Uterus (tissue), 4 donors: ENCODE results near the gene MAP1S. TPM values are rescaled to one million over a fixed set of nuclear protein-coding genes. Genes with fewer than 3 reads are reported as not detected.

Experiments used
- DNase-seq, 2 donors: peaks; one replicate each; pipeline ENCODE4 v3.0.0-alpha.2; 2019 to 2020
- H3K27ac ChIP-seq, 2 donors: fragments of 200-600 bp; sonication (generic); 1 replicate in 1 of 2; 2 replicates in 1 of 2; pipeline ENCODE4 v1.5.1; 2016 to 2018
- H3K27me3 ChIP-seq, 2 donors: fragments of 200-600 bp; sonication (generic); one replicate each; pipeline ENCODE4 v1.5.1; 2018 to 2019; ENCODE audit warnings: control low read depth in 1 of 2
- H3K36me3 ChIP-seq, 2 donors: fragments of 200-600 bp; sonication (generic); one replicate each; pipeline ENCODE4 v1.5.1; 2019; ENCODE audit warnings: control low read depth in 1 of 2
- H3K4me1 ChIP-seq, 2 donors: fragments of 200-600 bp; sonication (generic); one replicate each; pipeline ENCODE4 v1.5.1; 2018 to 2019; ENCODE audit warnings: control low read depth in 1 of 2
- H3K4me3 ChIP-seq, 2 donors: fragments of 200-600 bp; sonication (generic); 1 replicate in 1 of 2; 2 replicates in 1 of 2; pipeline ENCODE4 v1.5.1; 2018 to 2019; ENCODE audit warnings: mild to moderate bottlenecking in 1 of 2
- H3K9me3 ChIP-seq, 2 donors: fragments of 200-600 bp; sonication (generic); one replicate each; pipeline ENCODE4 v1.5.1; 2019; ENCODE audit warnings: control low read depth in 1 of 2
- POLR2A ChIP-seq, 2 donors: fragments of 450-650 bp; IDR thresholded peaks; one replicate each; pipeline ENCODE4 v1.6.1; 2016; ENCODE audit warnings: antibody characterized with exemption in 2 of 2, mild to moderate bottlenecking in 1 of 2, moderate library complexity in 1 of 2
- intact Hi-C: fragments of 100-400 bp; cut with DNase I; formaldehyde crosslinking; loops from one replicate; pipeline ENCODE4 v1.15.1; 2023; ENCODE audit warnings: low total_unique reads
- total RNA-seq, 4 donors: library from RNA; depleted of rRNA in 3 of 4; stranded (reverse); fragments of >200 nt in 3 of 4; gene quantifications; one replicate each; pipeline versions ENCODE4 v1.1.0 to v1.2.4, GENCODE V29; 2014 to 2023
- TF ChIP-seq, protein P1 (sequence below), 4 experiments: fragments of 200-600 bp in 2 of 4; fragments of 450-650 bp in 2 of 4; sonication (generic) in 2 of 4; IDR thresholded peaks; one replicate each; pipeline ENCODE4 v1.5.1; 2016 to 2019; ENCODE audit warnings: antibody characterized with exemption in 4 of 4, mild to moderate bottlenecking in 2 of 4, moderate library complexity in 1 of 4
- donor health status: DM: yes; HTN: yes; CAD: no.

Gene MAP1S
- total RNA-seq, 4 donors from 2014 or later, result 6.2 to 78.7 (median 50.3) TPM

DNA sequence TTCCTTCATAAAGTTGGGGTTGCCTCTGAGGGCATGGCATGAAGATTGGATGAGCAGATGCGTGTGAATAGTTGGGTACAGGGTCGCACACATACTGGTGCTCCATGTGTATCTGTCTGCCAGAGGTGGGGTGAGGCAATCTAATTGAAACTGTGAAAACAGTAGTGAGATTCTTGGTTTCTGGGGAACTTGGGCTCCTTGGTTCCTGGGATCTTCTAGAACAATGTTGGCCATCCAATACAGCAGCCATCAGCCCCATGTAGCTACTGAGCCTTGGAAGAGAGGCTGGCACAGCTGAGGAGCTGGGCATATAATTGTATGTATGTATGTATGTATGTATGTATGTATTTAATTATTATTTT is 32.6 kb downstream of the MAP1S start:
- Histone ChIP-seq H3K27me3 (no peaks in the 10 kb centered on the region), H3K4me3 (no peak overlapping the region), H3K27ac (no peak overlapping the region), H3K9me3 (no peaks in the 10 kb centered on the region), H3K4me1 (peaks cover 0 to 5% of the 10 kb centered on the region in 2 donors), H3K36me3 (no peaks in the 10 kb centered on the region)
- intact Hi-C loops, result no loop called here
- TF ChIP-seq, protein P1, sequence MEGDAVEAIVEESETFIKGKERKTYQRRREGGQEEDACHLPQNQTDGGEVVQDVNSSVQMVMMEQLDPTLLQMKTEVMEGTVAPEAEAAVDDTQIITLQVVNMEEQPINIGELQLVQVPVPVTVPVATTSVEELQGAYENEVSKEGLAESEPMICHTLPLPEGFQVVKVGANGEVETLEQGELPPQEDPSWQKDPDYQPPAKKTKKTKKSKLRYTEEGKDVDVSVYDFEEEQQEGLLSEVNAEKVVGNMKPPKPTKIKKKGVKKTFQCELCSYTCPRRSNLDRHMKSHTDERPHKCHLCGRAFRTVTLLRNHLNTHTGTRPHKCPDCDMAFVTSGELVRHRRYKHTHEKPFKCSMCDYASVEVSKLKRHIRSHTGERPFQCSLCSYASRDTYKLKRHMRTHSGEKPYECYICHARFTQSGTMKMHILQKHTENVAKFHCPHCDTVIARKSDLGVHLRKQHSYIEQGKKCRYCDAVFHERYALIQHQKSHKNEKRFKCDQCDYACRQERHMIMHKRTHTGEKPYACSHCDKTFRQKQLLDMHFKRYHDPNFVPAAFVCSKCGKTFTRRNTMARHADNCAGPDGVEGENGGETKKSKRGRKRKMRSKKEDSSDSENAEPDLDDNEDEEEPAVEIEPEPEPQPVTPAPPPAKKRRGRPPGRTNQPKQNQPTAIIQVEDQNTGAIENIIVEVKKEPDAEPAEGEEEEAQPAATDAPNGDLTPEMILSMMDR (IDR thresholded peaks at IDR 0.05), result no peak
- no peak for TF ChIP-seq POLR2A (IDR thresholded peaks at IDR 0.05)
- DNase-seq, result no peak

DNA sequence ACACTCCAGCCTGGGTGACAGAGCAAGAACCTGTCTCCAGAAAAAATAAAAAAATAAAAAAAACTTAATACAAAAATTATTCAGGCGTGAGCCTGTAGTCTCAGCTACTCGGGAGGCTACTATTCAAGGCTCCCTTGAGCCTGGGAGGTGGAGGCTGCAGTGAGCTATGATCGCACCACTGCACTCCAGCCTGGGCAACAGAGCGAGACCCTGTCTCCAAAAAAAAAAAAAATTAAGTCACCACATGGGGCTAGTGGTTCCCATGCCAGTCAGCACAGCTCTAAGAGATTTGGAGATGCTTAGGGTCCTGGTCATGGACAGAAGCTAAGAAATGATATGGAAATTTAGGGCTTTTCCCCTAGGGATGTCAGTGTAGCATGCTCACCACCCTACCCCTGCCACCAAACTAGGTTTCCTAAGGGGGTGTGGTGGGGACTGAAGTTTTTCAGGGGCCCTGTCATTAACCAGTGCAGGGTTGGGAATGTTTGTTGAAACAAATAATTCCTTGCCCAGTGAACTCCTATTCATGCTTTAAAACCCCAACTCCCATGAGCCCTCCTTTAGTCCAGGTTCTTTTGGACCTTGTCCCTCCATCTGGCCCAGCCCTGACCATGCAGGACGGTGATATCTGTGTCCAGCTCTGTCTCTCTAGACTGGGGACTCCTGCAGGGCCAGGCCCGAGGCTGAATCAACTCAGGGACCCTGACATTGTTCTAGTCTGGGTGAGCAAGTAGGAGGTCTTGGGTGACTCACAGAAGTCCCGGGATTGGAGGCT is 33.8 kb downstream of the MAP1S start:
- no peaks in the 10 kb centered on the region for H3K4me1 ChIP-seq
- no peak overlapping the region for H3K4me3 ChIP-seq
- no peak overlapping the region for H3K27ac ChIP-seq
- no peaks in the 10 kb centered on the region for H3K36me3 ChIP-seq
- intact Hi-C loops, result no loop called here
- no peaks in the 10 kb centered on the region for H3K9me3 ChIP-seq
- DNase-seq, result no peak
- no peaks in the 10 kb centered on the region for H3K27me3 ChIP-seq
- TF ChIP-seq, protein P1 (IDR thresholded peaks at IDR 0.05), result no peak
- no peak for TF ChIP-seq POLR2A (IDR thresholded peaks at IDR 0.05)

DNA sequence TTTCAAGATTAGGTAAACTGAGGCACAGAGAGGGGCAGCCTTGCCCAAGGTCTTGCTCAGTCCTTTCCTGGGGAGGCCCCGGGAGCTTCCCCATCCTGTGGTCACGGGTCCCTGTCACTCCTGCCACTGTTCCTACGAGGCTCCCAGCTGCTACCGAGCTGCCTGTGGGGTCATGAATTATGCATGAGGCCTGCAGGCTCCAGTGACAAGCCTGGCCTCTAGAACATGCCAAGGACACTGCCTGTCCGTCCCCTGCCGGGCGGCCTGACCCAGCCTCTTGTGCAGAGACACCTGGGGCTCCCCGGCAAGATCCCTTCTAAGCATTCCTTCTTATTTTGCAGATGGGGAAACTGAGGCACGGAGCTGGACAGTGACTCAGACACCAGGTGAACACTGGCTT is 34.7 kb downstream of the MAP1S start:
- no peak overlapping the region for H3K27ac ChIP-seq
- no peaks in the 10 kb centered on the region for H3K27me3 ChIP-seq
- TF ChIP-seq, protein P1 (IDR thresholded peaks at IDR 0.05), result no peak
- no peak for TF ChIP-seq POLR2A (IDR thresholded peaks at IDR 0.05)
- H3K4me1 ChIP-seq, result no peaks in the 10 kb centered on the region
- H3K36me3 ChIP-seq, result no peaks in the 10 kb centered on the region
- no peaks in the 10 kb centered on the region for H3K9me3 ChIP-seq
- no peak for DNase-seq
- H3K4me3 ChIP-seq, result no peak overlapping the region
- intact Hi-C loops, result no loop called here

DNA sequence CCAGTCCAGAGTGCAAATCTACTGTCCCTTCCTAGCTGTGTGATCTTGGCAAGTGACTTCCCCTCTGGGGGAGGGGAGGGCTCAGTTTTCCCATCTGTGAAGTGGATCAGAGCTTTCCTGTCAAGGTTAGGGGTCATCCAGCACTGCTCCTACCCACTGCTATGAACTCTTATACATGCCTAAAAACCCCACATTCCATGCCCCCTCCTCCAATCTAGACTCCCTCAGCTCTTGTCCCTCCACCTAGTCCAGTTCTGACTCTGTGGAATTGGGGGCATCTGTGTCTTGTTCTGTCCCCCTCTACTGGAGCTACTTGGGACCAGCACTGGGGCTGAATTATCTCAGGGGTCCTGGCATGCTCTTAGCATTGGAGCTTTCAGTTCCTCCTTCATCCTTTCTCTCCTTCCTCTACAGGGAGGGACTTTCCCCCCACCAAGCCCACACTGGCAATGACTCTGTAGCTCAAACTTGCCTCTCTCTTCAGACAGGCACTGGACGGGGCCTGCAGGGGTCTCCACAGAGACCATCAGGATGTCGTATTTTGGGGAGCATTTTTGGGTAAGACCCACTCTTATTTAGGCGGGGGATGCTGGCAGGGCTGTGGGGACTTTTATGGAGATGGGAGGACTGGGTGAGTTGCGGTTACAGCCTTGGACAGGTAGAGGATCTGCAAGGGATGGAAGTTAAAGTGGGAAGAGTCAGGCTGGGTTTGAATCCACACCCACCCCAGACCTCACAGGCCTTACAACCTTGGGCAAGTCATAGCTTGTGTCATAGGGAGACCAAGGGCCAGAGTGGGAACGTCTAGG is 35.6 kb downstream of the MAP1S start:
- Histone ChIP-seq H3K4me1 (no peaks in the 10 kb centered on the region), H3K27ac (no peak overlapping the region), H3K36me3 (no peaks in the 10 kb centered on the region), H3K4me3 (no peak overlapping the region), H3K9me3 (no peaks in the 10 kb centered on the region), H3K27me3 (no peaks in the 10 kb centered on the region)
- no peak for DNase-seq
- intact Hi-C loops, result no loop called here
- TF ChIP-seq, protein P1 (IDR thresholded peaks at IDR 0.05), result no peak
- TF ChIP-seq POLR2A (IDR thresholded peaks at IDR 0.05), result no peak

DNA sequence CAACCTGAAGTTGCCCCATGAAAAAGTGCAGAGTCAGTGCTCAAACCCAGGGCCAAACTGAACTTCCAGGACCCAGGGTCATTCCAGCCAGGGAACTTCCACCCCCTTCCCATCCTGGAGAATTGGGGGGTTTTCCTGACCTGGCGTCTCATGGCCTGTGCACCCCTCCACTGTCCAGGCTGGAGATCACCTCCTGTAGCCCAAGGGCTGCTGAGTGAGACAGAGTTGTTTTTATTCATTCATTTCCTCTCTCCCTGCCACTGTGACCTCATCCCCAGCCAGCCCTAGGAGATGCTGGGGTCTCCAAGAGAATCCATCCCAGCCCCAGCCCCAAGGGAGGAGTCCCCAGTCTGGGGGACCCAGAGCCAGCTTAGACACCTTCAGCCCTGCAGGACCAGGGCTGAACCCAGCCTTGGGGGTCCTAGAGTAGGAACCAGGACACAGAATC is 36.2 kb downstream of the MAP1S start:
- intact Hi-C loops, result no loop called here
- no peak for TF ChIP-seq POLR2A (IDR thresholded peaks at IDR 0.05)
- TF ChIP-seq, protein P1 (IDR thresholded peaks at IDR 0.05), result no peak

More for the DNA sequence above, 36.2 kb downstream of the MAP1S start:
- no peak for DNase-seq
- no peak overlapping the region for H3K27ac ChIP-seq
- no peaks in the 10 kb centered on the region for H3K9me3 ChIP-seq
- no peaks in the 10 kb centered on the region for H3K36me3 ChIP-seq
- H3K4me3 ChIP-seq, result no peak overlapping the region
- no peaks in the 10 kb centered on the region for H3K27me3 ChIP-seq
- no peaks in the 10 kb centered on the region for H3K4me1 ChIP-seq
